GM21381 (cell line): Measurements from ENCODE around the gene ARHGEF33.

Source experiments
- ATAC-seq: cut with Tn5 transposase; IDR thresholded peaks from one replicate; pipeline ENCODE4 v1.9.1; 2021; ENCODE audit warnings: mild to moderate bottlenecking, moderate library complexity; ENCODE audit not compliant: unreplicated experiment

The ARHGEF33 gene

GRCh38 chr2:38951766-38952165 is 62.1 kb downstream of the ARHGEF33 start:
- ATAC-seq = no peak

GRCh38 chr2:38957972-38958371 is 68.3 kb downstream of the ARHGEF33 start:
- ATAC-seq = no peak

GRCh38 chr2:38959466-38959865 is 69.8 kb downstream of the ARHGEF33 start:
- no peak for ATAC-seq

DNA sequence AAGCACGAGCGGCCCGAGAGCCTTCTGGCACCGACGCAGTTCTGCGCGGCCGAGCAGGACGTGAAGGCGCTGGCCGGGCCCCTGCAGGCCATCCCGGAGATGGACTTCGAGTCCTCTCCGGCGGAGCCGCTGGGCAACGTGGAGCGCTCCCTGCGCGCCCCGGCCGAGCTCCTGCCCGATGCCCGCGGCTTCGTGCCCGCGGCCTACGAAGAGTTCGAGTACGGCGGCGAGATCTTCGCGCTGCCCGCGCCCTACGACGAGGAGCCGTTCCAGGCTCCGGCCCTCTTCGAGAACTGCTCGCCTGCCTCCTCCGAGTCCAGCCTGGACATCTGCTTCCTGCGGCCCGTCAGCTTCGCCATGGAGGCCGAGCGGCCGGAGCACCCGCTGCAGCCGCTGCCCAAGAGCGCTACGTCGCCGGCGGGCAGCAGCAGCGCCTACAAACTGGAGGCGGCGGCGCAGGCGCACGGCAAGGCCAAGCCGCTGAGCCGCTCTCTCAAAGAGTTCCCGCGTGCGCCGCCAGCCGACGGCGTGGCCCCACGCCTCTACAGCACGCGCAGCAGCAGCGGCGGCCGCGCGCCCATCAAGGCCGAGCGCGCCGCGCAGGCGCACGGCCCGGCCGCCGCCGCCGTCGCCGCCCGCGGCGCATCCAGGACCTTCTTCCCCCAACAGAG is 70.4 kb downstream of the ARHGEF33 start:
- ATAC-seq = peak; percentile 86

- ATAC-seq = peak; percentile 12
Observed at GRCh38 chr2:38960609-38961320, 71.1 kb downstream of the ARHGEF33 start.

DNA sequence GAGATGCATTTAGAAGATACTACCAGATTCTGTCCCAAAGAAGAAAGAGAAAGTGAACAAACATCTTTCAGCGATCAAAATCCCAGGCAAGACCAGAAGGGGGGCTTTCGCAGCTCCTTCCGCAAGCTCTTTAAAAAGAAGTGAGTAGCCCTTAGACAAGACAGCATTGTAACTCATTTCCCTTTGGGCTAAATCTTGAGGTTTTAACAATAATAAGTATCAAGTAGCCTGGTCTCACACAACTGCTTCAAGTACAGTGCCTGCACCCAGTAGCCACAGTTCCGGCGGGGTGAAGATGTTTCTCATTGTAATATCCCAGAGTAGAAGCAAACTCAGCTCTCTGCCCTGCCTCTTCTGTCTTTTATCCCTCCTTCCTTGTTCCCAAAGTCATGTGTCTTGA is 76.3 kb downstream of the ARHGEF33 start:
- ATAC-seq = no peak

DNA sequence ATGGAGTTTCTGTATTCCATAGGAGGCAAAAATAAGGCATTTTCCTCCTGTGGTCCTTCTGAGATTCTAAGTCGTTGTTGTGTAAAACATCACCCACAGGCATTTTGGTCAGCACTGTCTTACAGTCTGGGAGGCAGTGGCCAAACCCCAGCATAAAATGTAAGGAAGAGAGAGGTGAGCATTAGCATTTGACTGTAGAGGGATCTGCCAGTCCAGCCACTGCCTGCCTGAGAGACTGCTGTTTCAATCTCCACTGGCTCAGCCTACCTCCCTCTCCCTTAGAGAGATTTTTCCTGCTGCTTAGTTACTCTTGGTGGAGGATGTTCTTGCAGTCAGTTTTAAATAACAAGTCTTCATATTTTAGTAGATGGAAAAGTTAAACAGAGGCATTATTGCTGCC is 77.0 kb downstream of the ARHGEF33 start:
- no peak for ATAC-seq

GRCh38 chr2:38968021-38968420 is 78.3 kb downstream of the ARHGEF33 start:
- ATAC-seq = no peak

DNA sequence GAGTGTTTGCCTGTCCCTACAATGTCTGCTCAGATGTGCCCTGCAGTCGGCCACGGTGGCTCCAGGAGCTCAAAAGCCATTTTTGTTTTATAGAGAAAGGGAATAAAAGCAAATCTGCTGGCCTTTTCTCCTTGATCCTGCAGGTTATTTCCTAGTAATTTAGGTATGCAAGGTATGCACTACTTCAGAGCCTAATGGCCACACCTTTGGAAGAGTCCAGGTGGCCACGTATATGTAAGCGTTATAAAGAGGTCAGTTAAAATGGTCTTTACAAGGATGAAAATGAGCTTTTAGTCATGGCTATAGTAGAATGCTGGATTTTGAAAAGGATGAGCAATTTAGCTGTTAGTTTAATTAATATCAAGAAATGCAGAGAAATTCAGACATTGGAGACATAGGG is 81.7 kb downstream of the ARHGEF33 start:
- no peak for ATAC-seq

DNA sequence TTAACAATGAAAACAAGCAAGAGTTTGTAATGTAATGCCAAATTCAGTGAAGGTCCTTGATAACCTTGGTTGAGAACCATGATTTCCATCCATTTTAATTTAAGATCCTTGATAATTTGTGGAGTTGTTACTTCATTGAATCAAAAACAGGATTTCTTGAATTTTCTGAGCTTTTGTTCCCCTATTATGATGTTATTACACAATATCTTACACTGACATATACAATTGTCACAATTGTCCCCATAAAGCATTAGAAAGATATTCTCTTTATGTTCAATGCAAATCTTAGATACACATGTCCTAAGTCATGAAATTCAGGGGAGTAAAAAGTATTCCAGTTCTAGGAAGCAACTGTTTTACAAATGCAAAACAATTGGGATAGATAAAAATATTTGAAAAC is 83.6 kb downstream of the ARHGEF33 start:
- no peak for ATAC-seq

DNA sequence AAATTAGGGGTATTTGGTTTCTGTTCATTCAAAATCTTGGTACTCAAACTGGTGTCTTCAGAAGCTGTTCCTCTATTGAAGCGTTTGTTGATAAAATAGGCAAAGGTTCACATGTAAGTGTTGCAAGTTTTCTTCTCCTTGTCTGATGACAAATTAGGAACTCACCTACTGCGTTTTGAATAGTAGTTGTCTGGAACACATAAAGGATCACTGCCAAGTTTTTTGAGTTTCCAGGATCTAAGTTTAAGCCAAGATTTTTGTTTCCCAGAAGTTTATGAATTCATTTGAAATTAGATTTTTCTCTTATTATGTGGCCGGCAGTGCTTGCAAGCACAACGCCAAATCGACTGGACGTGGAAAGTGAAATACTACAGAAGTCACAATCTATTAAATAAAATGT is 85.4 kb downstream of the ARHGEF33 start:
- ATAC-seq = no peak

DNA sequence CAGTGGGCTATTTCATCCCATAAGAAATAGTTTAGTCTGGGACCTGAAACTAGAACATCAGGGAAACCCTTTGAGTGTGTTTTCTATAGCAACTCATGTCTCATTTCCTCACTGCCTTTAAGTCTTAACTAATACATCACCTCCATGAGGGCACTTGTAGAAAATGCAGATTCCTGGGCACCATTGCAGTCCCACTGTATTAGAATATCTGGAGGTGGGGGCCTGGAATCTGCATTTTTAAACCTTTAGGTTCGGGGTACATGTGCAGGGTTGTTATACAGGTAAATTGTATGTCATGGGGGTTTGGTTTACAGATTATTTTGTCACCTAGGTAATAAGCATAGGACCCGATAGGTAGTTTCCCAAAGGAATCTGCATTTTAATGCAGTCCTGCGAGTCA is 87.4 kb downstream of the ARHGEF33 start:
- no peak for ATAC-seq

- ATAC-seq = no peak
Observed at GRCh38 chr2:38978296-38978903, 88.7 kb downstream of the ARHGEF33 start.

- ATAC-seq = no peak
Observed at GRCh38 chr2:38978908-38979307, 89.2 kb downstream of the ARHGEF33 start.

- ATAC-seq = no peak
Observed at GRCh38 chr2:38981003-38981669, 91.5 kb downstream of the ARHGEF33 start.

- ATAC-seq = no peak
Observed at GRCh38 chr2:38981670-38982357, 92.1 kb downstream of the ARHGEF33 start.

- ATAC-seq = no peak
Observed at GRCh38 chr2:38982498-38982897, 92.8 kb downstream of the ARHGEF33 start.

GRCh38 chr2:38988716-38989115 is 99.0 kb downstream of the ARHGEF33 start:
- no peak for ATAC-seq

DNA sequence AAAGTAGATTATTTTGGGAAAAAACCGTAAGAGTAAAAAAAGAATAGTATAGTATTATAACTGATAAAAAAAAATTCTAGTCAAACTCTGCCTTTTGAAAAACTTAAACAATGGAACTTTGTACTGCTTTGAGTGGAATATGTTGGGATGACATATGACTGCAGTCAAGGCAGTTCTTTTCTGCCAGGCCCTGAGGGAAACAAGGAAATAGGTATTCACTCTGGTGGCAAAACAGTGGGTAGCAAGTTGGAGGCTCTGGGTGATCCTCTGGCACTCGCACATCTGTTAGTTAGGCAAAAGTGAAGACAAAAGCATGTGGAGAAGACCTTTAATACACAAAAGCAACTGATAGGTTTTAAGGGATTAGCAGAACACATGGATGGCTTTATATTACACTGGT is 102.2 kb downstream of the ARHGEF33 start:
- ATAC-seq = no peak

DNA sequence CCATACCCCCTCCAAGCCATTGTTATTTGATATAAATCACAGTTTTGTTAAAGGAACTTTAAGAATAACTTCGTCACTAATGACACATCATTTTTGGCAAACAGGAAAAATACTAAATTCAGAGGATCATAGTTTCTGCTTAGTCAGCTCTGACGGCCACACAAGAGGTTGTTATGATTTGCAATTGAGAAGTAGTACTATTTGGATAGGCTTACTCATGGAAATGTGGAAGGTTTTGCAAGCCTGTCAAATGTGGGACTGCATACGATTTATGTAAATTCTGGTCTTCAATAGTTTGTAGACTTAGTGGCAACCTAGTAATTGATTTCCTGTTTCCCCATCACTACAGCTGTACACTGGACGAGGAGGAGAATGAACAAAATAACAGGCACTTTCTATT is 108.1 kb downstream of the ARHGEF33 start:
- no peak for ATAC-seq

GRCh38 chr2:39000552-39000951 is 110.9 kb downstream of the ARHGEF33 start:
- ATAC-seq = no peak
